ENCODE data around the gene HGS.

DNA sequence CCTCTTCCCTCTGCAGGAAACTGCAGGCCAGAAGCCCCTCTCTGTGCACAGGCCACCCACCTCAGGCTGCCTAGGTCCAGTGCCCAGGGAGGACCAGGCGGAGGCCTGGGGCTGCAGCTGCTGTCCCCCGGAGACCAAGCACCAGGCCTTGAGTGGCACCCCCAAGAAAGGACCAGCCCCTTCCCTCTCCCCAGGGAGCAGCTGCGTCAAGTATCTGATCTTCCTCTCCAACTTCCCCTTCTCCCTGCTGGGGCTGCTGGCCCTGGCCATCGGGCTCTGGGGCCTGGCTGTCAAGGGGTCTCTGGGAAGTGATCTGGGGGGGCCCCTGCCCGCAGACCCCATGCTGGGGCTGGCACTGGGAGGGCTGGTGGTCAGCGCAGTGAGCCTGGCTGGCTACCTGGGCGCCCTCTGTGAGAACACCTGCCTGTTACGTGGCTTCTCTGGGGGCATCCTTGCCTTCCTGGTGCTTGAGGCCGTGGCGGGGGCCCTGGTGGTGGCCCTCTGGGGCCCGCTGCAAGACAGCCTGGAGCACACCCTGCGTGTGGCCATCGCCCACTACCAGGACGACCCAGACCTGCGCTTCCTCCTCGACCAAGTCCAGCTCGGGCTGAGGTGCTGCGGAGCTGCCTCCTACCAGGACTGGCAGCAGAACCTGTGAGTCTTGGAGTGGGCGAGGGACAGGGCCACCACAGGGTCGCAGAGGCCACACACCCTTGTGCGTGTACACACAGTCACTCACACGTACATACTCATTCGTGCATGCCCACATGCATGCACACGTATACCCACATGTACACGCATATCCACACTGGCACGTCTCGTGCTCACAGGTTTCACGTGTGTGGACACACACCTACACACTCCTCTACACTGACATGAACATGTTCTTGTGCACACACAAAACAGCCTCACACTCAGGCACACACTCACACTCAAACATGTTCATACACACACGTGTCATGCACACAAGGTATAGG is 38.5 kb upstream of the HGS start:
- TF ChIP-seq, protein P1, sequence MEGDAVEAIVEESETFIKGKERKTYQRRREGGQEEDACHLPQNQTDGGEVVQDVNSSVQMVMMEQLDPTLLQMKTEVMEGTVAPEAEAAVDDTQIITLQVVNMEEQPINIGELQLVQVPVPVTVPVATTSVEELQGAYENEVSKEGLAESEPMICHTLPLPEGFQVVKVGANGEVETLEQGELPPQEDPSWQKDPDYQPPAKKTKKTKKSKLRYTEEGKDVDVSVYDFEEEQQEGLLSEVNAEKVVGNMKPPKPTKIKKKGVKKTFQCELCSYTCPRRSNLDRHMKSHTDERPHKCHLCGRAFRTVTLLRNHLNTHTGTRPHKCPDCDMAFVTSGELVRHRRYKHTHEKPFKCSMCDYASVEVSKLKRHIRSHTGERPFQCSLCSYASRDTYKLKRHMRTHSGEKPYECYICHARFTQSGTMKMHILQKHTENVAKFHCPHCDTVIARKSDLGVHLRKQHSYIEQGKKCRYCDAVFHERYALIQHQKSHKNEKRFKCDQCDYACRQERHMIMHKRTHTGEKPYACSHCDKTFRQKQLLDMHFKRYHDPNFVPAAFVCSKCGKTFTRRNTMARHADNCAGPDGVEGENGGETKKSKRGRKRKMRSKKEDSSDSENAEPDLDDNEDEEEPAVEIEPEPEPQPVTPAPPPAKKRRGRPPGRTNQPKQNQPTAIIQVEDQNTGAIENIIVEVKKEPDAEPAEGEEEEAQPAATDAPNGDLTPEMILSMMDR (IDR thresholded peaks at IDR 0.05) = no peak
- TF ChIP-seq POLR2A (IDR thresholded peaks at IDR 0.05) = no peak
- TF ChIP-seq EP300 (IDR thresholded peaks at IDR 0.05) = no peak
- no peak for TF ChIP-seq POLR2AphosphoS5 (IDR thresholded peaks at IDR 0.05)

Data from gastroesophageal sphincter (tissue), 3 donors.